ENCODE results near the gene MKNK2. TPM values are rescaled to one million over a fixed set of nuclear protein-coding genes. Genes with fewer than 3 reads are reported as not detected.

Gene MKNK2
- total RNA-seq, 6 experiments from 2014 or later: 80.5 to 218 (median 117) TPM

GRCh38 chr19:2084993-2085720, 34.1 kb upstream of the MKNK2 start:
- ATAC-seq (peak; percentile 38 to 69 (median 64)), DNase-seq (peak; percentile 73 to 84 (median 74))
- Histone ChIP-seq H3K27me3 (no peaks in the 10 kb centered on the region), H3K4me1 (peaks cover 0 to 14% (median 5%) of the 10 kb centered on the region in 4 donors), H3K4me3 (peak overlapping the region in 1 of 3 donors; percentile 27), H3K36me3 (peaks cover 0 to 5% (median 0%) of the 10 kb centered on the region in 4 donors), H3K9me3 (no peaks in the 10 kb centered on the region), H3K27ac (peak overlapping the region in 2 of 3 donors; percentile 73 to 78)
- WGBS (ENCODE audit: insufficient coverage, low coverage, low lambda C conversion rate, missing lambda C conversion rate): 48% methylated on average over 14 of the region's 28 CpGs
- intact Hi-C loops (cut with DNase I): no loop called here
- TF ChIP-seq POLR2A (IDR thresholded peaks at IDR 0.05): no peak
- no peak for TF ChIP-seq CTCF (IDR thresholded peaks at IDR 0.05)

- TF ChIP-seq POLR2A (IDR thresholded peaks at IDR 0.05) (no peak), CTCF (IDR thresholded peaks at IDR 0.05) (no peak)
- Histone ChIP-seq H3K36me3 (peaks cover 0 to 8% (median under 1%) of the 10 kb centered on the region in 4 donors), H3K4me1 (peaks cover 0 to 14% (median 4%) of the 10 kb centered on the region in 4 donors), H3K4me3 (peak overlapping the region in 2 of 3 donors; percentile 21 to 27), H3K27me3 (no peaks in the 10 kb centered on the region), H3K9me3 (no peaks in the 10 kb centered on the region), H3K27ac (peak overlapping the region; percentile 34 to 78 (median 73))
- WGBS (ENCODE audit: insufficient coverage, low coverage, low lambda C conversion rate, missing lambda C conversion rate): 60% methylated on average over 3 of the region's 20 CpGs
- DNase-seq (no peak), ATAC-seq (peak in 2 of 4 donors; percentile 7 to 23)
- intact Hi-C loops (cut with DNase I): no loop called here
Observed at GRCh38 chr19:2083174-2083854, 32.3 kb upstream of the MKNK2 start.

- H3K4me3 ChIP-seq: no peak overlapping the region
- DNase-seq: no peak
Observed at GRCh38 chr19:2081873-2082810, 31.1 kb upstream of the MKNK2 start.

More at GRCh38 chr19:2081873-2082810, 31.1 kb upstream of the MKNK2 start:
- Histone ChIP-seq H3K36me3 (peaks cover 0 to 20% (median 7%) of the 10 kb centered on the region in 4 donors), H3K4me1 (peaks cover 0 to 5% (median 1%) of the 10 kb centered on the region in 4 donors), H3K27me3 (no peaks in the 10 kb centered on the region), H3K9me3 (no peaks in the 10 kb centered on the region), H3K27ac (peak overlapping the region in 2 of 3 donors; percentile 51 to 73)
- intact Hi-C loops (cut with DNase I): no loop called here
- WGBS (ENCODE audit: insufficient coverage, low coverage, low lambda C conversion rate, missing lambda C conversion rate): 50% methylated on average over 1 of the region's 30 CpGs
- peak; percentile 22 to 59 (median 38) for ATAC-seq
- TF ChIP-seq POLR2A (IDR thresholded peaks at IDR 0.05) (no peak), CTCF (IDR thresholded peaks at IDR 0.05) (no peak)

Data from right lobe of liver (tissue), 6 donors.